ENCODE measurements around the gene GVQW3. TPM values are rescaled to one million over a fixed set of nuclear protein-coding genes. Genes with fewer than 3 reads are reported as not detected.
A peak's percentile ranks its signal among the peaks of the same experiment; 100 is the strongest.

GVQW3 gene
- total RNA-seq, 1 experiment from 2014 or later, result 1.2 TPM

DNA sequence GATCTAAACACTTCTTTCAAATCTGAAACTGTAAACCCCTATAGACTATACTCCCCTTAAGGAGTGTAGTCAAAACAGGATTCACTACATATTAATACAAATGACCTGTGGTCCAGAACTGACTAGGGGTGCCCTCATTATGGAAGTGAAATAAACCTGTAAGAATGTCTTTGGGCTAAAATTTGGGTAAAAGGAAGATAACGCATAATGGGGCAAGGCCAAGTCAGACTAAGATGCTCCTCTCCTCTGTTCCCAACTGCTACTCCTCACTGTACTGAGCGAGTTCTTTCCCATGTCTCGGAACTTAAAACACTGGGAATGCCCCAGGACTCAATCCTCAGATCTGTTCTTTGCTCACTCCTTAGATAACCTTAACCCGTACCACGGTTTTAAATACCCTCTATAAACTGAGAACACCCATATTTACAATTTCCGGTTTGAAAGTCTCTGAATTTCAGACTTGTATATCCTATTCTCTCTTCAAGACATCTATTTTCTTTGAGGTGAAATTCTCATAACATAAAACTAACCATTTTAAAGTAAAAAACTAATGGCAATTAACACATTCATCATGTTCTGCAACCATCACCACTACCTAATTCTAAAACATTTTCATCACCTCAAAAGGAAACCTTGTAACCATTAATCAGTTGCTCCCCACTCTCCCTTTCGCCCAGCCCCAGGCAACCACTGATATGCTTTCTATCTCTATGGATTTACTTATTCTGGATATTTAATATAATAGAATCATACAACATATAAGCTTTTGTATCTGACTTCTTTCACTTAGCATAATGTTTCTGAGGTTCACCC lies 4.2 kb upstream of the GVQW3 start:
- Histone ChIP-seq H4K20me1 (ENCODE audit: low read length) (peaks cover 47% of the 10 kb centered on the region), H3F3A (ENCODE audit: low read length, unreplicated experiment) (no peaks in the 10 kb centered on the region), H3K27ac (ENCODE audit: low read length) (no peak overlapping the region), H3K9me2 (replicated peaks; ENCODE audit: low read length) (no peaks in the 10 kb centered on the region), H3K4me2 (ENCODE audit: low read length) (no peak overlapping the region), H3K4me1 (ENCODE audit: insufficient read depth, low read length) (peaks cover 17% of the 10 kb centered on the region), H3K27me3 (ENCODE audit: low read length) (no peaks in the 10 kb centered on the region), H3K9me3 (ENCODE audit: low read length) (no peaks in the 10 kb centered on the region), H3K4me3 (ENCODE audit: low read length) (no peak overlapping the region), H3K36me3 (ENCODE audit: low read depth, low read length) (no peaks in the 10 kb centered on the region), H2AFZ (ENCODE audit: low read length) (no peak overlapping the region), H3K79me2 (ENCODE audit: low read length) (peaks cover 91% of the 10 kb centered on the region), H3K9ac (ENCODE audit: low read length) (no peak overlapping the region)
- TF ChIP-seq EZH2phosphoT487 (IDR thresholded peaks at IDR 0.05; ENCODE audit: borderline replicate concordance, low read length) (no peak), EZH2 (IDR thresholded peaks at IDR 0.05; ENCODE audit: low read length, unreplicated experiment) (no peak)
- TF ChIP-seq, protein P1, sequence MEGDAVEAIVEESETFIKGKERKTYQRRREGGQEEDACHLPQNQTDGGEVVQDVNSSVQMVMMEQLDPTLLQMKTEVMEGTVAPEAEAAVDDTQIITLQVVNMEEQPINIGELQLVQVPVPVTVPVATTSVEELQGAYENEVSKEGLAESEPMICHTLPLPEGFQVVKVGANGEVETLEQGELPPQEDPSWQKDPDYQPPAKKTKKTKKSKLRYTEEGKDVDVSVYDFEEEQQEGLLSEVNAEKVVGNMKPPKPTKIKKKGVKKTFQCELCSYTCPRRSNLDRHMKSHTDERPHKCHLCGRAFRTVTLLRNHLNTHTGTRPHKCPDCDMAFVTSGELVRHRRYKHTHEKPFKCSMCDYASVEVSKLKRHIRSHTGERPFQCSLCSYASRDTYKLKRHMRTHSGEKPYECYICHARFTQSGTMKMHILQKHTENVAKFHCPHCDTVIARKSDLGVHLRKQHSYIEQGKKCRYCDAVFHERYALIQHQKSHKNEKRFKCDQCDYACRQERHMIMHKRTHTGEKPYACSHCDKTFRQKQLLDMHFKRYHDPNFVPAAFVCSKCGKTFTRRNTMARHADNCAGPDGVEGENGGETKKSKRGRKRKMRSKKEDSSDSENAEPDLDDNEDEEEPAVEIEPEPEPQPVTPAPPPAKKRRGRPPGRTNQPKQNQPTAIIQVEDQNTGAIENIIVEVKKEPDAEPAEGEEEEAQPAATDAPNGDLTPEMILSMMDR (conservative IDR thresholded peaks at IDR 0.05; ENCODE audit: low read depth, low read length), result no peak
- DNase-seq (no peak), ATAC-seq (no peak)
- no TSS peak for BruUV-seq (replicated peaks)
- intact Hi-C loops (cut with micrococcal nuclease), result no loop called here
- ChIA-PET CTCF (no interaction called here), POLR2A (ENCODE audit: unreplicated experiment) (no interaction called here)

DNA sequence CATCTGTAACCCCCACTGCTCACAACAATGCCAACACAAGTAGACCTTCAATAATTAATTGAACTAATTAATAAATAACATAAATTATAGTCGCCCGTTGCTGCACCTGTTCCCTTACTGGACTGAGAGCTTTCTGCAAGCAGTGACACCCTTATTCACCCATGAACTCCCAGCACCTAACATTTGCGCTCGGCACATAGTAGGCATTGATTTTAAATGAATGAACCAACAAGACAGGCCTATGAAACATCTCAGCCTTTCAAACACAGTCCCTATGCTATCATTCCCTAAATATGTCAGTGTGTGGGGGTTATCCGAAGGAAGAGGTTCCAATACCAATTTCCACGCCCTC lies 1.3 kb upstream of the GVQW3 start:
- peak overlapping the region; percentile 95 for H3K4me2 ChIP-seq (ENCODE audit: low read length)
- ATAC-seq, result no peak
- no peaks in the 10 kb centered on the region for H3K27me3 ChIP-seq (ENCODE audit: low read length)
- no peaks in the 10 kb centered on the region for H3F3A ChIP-seq (ENCODE audit: low read length, unreplicated experiment)
- DNase-seq, result no peak
- TF ChIP-seq, protein P1 (conservative IDR thresholded peaks at IDR 0.05; ENCODE audit: low read depth, low read length), result no peak
- no peak for TF ChIP-seq EZH2 (IDR thresholded peaks at IDR 0.05; ENCODE audit: low read length, unreplicated experiment)
- no peak for TF ChIP-seq EZH2phosphoT487 (IDR thresholded peaks at IDR 0.05; ENCODE audit: borderline replicate concordance, low read length)
- BruUV-seq (replicated peaks), result TSS peak; percentile 66
- intact Hi-C loops (cut with micrococcal nuclease), result no loop called here
- H3K36me3 ChIP-seq (ENCODE audit: low read depth, low read length), result no peaks in the 10 kb centered on the region
- CTCF ChIA-PET, result interaction anchor here (0.6 kb wide), 1 partner anchor 98 kb away, joined by 9 read pairs; no protein-coding TSS in a partner anchor
- H3K4me1 ChIP-seq (ENCODE audit: insufficient read depth, low read length), result peaks cover 24% of the 10 kb centered on the region
- H3K79me2 ChIP-seq (ENCODE audit: low read length), result peaks cover 70% of the 10 kb centered on the region
- peak overlapping the region; percentile 73 for H3K4me3 ChIP-seq (ENCODE audit: low read length)
- peak overlapping the region; percentile 82 for H3K9ac ChIP-seq (ENCODE audit: low read length)
- POLR2A ChIA-PET (ENCODE audit: unreplicated experiment), result no interaction called here
- H2AFZ ChIP-seq (ENCODE audit: low read length), result peak overlapping the region; percentile 15
- no peak overlapping the region for H3K27ac ChIP-seq (ENCODE audit: low read length)
- no peaks in the 10 kb centered on the region for H3K9me3 ChIP-seq (ENCODE audit: low read length)
- H4K20me1 ChIP-seq (ENCODE audit: low read length), result peaks cover 44% of the 10 kb centered on the region
- H3K9me2 ChIP-seq (replicated peaks; ENCODE audit: low read length), result no peaks in the 10 kb centered on the region
